HepG2 (cell line): Measurements from ENCODE around the gene THOC6. TPM values are rescaled to one million over a fixed set of nuclear protein-coding genes. Genes with fewer than 3 reads are reported as not detected.

Experiments used
- ARID2 ChIP-seq: sonication (generic); formaldehyde crosslinking; IDR thresholded peaks from 2 replicates; pipeline ENCODE4 v1.8.1; 2022; ENCODE audit warnings: mild to moderate bottlenecking, missing genetic modification reagents, borderline replicate concordance
- ARNTL ChIP-seq: sonication (generic); formaldehyde crosslinking; IDR thresholded peaks from 2 replicates; pipeline ENCODE4 v1.4.0; 2020; ENCODE audit warnings: mild to moderate bottlenecking, missing genetic modification reagents
- BORCS8-MEF2B ChIP-seq: sonication (generic); formaldehyde crosslinking; IDR thresholded peaks from 2 replicates; pipeline ENCODE4 v1.8.0; 2022; ENCODE audit warnings: mild to moderate bottlenecking, missing genetic modification reagents
- HOXA3 ChIP-seq: sonication (generic); formaldehyde crosslinking; IDR thresholded peaks from 2 replicates; pipeline ENCODE4 v1.5.0; 2020; ENCODE audit warnings: missing genetic modification reagents
- IRX3 ChIP-seq: sonication (generic); formaldehyde crosslinking; IDR thresholded peaks from 2 replicates; pipeline ENCODE4 v1.8.1; 2023; ENCODE audit warnings: mild to moderate bottlenecking, low read depth, missing genetic modification reagents, borderline replicate concordance
- KDM2A ChIP-seq: sonication (generic); formaldehyde crosslinking; IDR thresholded peaks from 2 replicates; pipeline ENCODE4 v1.4.0; 2020; ENCODE audit warnings: low read depth, missing genetic modification reagents, borderline replicate concordance
- KDM5A ChIP-seq: fragments of 200-600 bp; sonication (generic); IDR thresholded peaks from 2 replicates; pipeline ENCODE4 v1.7.0; 2018; ENCODE audit warnings: antibody characterized with exemption, mild to moderate bottlenecking, low read length, borderline replicate concordance
- POLR2A ChIP-seq, 2 experiments: IDR thresholded peaks; 2 replicates each; pipeline ENCODE4 v1.6.1; 2011; ENCODE audit warnings: low read depth in 2 of 2, low read length in 2 of 2, mild to moderate bottlenecking in 1 of 2, moderate library complexity in 1 of 2; ENCODE audit not compliant: insufficient read depth in 1 of 2
- SOX13 ChIP-seq, 3 experiments: fragments of 450-650 bp in 1 of 3; sonication (generic) in 1 of 3; formaldehyde crosslinking in 1 of 3; IDR thresholded peaks in 2 of 3; conservative IDR thresholded peaks in 1 of 3; 2 replicates each; pipeline versions ENCODE4 v1.5.0 to v1.6.1; 2016 to 2020; ENCODE audit warnings: antibody characterized with exemption in 1 of 3, mild to moderate bottlenecking in 1 of 3, missing compliant biosample characterization in 1 of 3, missing genetic modification reagents in 1 of 3, moderate library complexity in 1 of 3
- ZFX ChIP-seq: sonication (generic); formaldehyde crosslinking; IDR thresholded peaks from 2 replicates; pipeline ENCODE4 v1.4.0; 2020; ENCODE audit warnings: mild to moderate bottlenecking, low read depth, missing genetic modification reagents, moderate library complexity
- ZFY ChIP-seq: sonication (generic); formaldehyde crosslinking; IDR thresholded peaks from 2 replicates; pipeline ENCODE4 v1.4.0; 2020; ENCODE audit warnings: missing genetic modification reagents
- ZMYM2 ChIP-seq: sonication (generic); formaldehyde crosslinking; IDR thresholded peaks from 2 replicates; pipeline ENCODE4 v1.8.0; 2022; ENCODE audit warnings: mild to moderate bottlenecking, missing genetic modification reagents
- ZNF264 ChIP-seq: sonication (generic); formaldehyde crosslinking; IDR thresholded peaks from 2 replicates; pipeline ENCODE4 v1.4.0; 2020; ENCODE audit warnings: missing genetic modification reagents
- polyA plus RNA-seq, 8 experiments: library from polyadenylated mRNA; depleted of rRNA in 3 of 8; stranded (reverse) in 7 of 8; unstranded in 1 of 8; fragments of >200 nt; fragmentation: Illumina TruSeq in 4 of 8; extraction: Trizol in 4 of 8; gene quantifications; 2 replicates each; pipeline versions ENCODE4 v1.2.1 to v1.2.3, GENCODE V29; 2011 to 2016; ENCODE audit warnings: low read depth in 4 of 8, missing spikeins in 1 of 8, mixed read lengths in 1 of 8; ENCODE audit not compliant: insufficient read depth in 1 of 8
- total RNA-seq, 5 experiments: library from RNA; depleted of rRNA; stranded (reverse); fragments of >200 nt; fragmentation: Illumina TruSeq; extraction: Trizol; gene quantifications; 2 replicates each; pipeline ENCODE4 v1.2.3, GENCODE V29; 2016; ENCODE audit warnings: low read depth in 1 of 5
- TF ChIP-seq, protein P1 (sequence below): sonication (generic); formaldehyde crosslinking; IDR thresholded peaks from 2 replicates; pipeline ENCODE4 v1.4.0; 2020; ENCODE audit warnings: mild to moderate bottlenecking, missing genetic modification reagents
- TF ChIP-seq, protein P2 (sequence below): sonication (generic); formaldehyde crosslinking; IDR thresholded peaks from 2 replicates; pipeline ENCODE4 v1.4.0; 2020; ENCODE audit warnings: mild to moderate bottlenecking, missing genetic modification reagents
- TF ChIP-seq, protein P3 (sequence below): sonication (generic); formaldehyde crosslinking; IDR thresholded peaks from 2 replicates; pipeline ENCODE4 v1.5.0; 2020; ENCODE audit warnings: mild to moderate bottlenecking, missing genetic modification reagents
- TF ChIP-seq, protein P4 (sequence below): IDR thresholded peaks from 2 replicates; pipeline ENCODE4 v1.4.0; 2020; ENCODE audit warnings: mild to moderate bottlenecking, missing genetic modification reagents

Gene THOC6
- total and polyA plus RNA-seq, 2 of the 13 experiments (the other 11 are each of a cell fraction or from before 2014, with no cell fraction given): 32.1 to 37.0 TPM

DNA sequence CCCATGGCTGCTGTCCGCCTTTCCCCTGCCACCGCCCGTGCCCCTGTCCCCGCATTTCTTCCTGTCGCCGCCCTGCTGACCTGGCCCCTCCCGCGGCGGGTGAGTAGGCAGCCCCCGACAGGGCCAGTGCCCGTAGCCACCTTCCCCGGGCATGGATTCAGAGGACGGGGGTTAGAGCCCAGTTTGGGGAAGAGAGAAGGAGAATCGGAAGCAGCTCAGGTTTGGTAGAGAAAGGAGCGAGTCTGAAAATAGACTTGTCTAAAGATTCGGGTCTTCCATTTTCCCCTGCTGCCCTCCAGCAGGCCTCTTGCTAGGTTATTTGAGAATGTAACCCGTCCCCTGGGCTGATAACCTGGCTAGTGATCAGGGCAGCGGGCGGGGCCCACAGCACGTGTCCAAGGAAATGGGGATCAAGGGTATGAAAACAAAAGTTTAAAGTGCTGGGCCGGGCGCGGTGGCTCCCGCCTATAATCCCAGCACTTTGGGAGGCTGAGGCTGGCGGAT lies 19.0 kb upstream of the THOC6 start (continued):
- TF ChIP-seq, protein P1, sequence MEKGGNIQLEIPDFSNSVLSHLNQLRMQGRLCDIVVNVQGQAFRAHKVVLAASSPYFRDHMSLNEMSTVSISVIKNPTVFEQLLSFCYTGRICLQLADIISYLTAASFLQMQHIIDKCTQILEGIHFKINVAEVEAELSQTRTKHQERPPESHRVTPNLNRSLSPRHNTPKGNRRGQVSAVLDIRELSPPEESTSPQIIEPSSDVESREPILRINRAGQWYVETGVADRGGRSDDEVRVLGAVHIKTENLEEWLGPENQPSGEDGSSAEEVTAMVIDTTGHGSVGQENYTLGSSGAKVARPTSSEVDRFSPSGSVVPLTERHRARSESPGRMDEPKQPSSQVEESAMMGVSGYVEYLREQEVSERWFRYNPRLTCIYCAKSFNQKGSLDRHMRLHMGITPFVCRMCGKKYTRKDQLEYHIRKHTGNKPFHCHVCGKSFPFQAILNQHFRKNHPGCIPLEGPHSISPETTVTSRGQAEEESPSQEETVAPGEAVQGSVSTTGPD (CRISPR knock-in tag): no peak
- TF ChIP-seq, protein P2, sequence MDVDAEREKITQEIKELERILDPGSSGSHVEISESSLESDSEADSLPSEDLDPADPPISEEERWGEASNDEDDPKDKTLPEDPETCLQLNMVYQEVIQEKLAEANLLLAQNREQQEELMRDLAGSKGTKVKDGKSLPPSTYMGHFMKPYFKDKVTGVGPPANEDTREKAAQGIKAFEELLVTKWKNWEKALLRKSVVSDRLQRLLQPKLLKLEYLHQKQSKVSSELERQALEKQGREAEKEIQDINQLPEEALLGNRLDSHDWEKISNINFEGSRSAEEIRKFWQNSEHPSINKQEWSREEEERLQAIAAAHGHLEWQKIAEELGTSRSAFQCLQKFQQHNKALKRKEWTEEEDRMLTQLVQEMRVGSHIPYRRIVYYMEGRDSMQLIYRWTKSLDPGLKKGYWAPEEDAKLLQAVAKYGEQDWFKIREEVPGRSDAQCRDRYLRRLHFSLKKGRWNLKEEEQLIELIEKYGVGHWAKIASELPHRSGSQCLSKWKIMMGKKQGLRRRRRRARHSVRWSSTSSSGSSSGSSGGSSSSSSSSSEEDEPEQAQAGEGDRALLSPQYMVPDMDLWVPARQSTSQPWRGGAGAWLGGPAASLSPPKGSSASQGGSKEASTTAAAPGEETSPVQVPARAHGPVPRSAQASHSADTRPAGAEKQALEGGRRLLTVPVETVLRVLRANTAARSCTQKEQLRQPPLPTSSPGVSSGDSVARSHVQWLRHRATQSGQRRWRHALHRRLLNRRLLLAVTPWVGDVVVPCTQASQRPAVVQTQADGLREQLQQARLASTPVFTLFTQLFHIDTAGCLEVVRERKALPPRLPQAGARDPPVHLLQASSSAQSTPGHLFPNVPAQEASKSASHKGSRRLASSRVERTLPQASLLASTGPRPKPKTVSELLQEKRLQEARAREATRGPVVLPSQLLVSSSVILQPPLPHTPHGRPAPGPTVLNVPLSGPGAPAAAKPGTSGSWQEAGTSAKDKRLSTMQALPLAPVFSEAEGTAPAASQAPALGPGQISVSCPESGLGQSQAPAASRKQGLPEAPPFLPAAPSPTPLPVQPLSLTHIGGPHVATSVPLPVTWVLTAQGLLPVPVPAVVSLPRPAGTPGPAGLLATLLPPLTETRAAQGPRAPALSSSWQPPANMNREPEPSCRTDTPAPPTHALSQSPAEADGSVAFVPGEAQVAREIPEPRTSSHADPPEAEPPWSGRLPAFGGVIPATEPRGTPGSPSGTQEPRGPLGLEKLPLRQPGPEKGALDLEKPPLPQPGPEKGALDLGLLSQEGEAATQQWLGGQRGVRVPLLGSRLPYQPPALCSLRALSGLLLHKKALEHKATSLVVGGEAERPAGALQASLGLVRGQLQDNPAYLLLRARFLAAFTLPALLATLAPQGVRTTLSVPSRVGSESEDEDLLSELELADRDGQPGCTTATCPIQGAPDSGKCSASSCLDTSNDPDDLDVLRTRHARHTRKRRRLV (CRISPR knock-in tag): no peak
- no peak for TF ChIP-seq IRX3 (CRISPR knock-in tag)
- peak; percentile 47; the same call in 1 of the 2 replicates for TF ChIP-seq ZFX (CRISPR knock-in tag)
- peak; percentile 46; the same call in 1 of the 2 replicates for TF ChIP-seq ZFY (CRISPR knock-in tag)
- TF ChIP-seq, protein P3, sequence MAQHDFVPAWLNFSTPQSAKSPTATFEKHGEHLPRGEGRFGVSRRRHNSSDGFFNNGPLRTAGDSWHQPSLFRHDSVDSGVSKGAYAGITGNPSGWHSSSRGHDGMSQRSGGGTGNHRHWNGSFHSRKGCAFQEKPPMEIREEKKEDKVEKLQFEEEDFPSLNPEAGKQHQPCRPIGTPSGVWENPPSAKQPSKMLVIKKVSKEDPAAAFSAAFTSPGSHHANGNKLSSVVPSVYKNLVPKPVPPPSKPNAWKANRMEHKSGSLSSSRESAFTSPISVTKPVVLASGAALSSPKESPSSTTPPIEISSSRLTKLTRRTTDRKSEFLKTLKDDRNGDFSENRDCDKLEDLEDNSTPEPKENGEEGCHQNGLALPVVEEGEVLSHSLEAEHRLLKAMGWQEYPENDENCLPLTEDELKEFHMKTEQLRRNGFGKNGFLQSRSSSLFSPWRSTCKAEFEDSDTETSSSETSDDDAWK: no peak
- 0 out of 4 replicates have a peak, but pooled peaks of 1 of the 2 experiments have one; percentile 25 for TF ChIP-seq POLR2A (IDR thresholded peaks at IDR 0.05; ENCODE audit: insufficient read depth in 1 of 2, low read depth in 2 of 2, low read length in 2 of 2)
- 0 out of 2 replicates have a peak, but pooled peaks have one; percentile 3 for TF ChIP-seq ZMYM2 (CRISPR knock-in tag)
- TF ChIP-seq SOX13 (IDR thresholded peaks at IDR 0.05): no peak
- TF ChIP-seq SOX13 (CRISPR knock-in tag; conservative IDR thresholded peaks at IDR 0.05 in 1 of 2, IDR thresholded peaks at IDR 0.05 in 1 of 2): peak in 1 of 2 experiments; percentile 33; a peak in 1 of 4 replicates
- 0 out of 2 replicates have a peak, but pooled peaks have one; percentile 33 for TF ChIP-seq HOXA3 (CRISPR knock-in tag)
- peak; percentile 33; the same call in 1 of the 2 replicates for TF ChIP-seq KDM2A (CRISPR knock-in tag)
- TF ChIP-seq ARNTL: peak; percentile 79
- TF ChIP-seq, protein P4, sequence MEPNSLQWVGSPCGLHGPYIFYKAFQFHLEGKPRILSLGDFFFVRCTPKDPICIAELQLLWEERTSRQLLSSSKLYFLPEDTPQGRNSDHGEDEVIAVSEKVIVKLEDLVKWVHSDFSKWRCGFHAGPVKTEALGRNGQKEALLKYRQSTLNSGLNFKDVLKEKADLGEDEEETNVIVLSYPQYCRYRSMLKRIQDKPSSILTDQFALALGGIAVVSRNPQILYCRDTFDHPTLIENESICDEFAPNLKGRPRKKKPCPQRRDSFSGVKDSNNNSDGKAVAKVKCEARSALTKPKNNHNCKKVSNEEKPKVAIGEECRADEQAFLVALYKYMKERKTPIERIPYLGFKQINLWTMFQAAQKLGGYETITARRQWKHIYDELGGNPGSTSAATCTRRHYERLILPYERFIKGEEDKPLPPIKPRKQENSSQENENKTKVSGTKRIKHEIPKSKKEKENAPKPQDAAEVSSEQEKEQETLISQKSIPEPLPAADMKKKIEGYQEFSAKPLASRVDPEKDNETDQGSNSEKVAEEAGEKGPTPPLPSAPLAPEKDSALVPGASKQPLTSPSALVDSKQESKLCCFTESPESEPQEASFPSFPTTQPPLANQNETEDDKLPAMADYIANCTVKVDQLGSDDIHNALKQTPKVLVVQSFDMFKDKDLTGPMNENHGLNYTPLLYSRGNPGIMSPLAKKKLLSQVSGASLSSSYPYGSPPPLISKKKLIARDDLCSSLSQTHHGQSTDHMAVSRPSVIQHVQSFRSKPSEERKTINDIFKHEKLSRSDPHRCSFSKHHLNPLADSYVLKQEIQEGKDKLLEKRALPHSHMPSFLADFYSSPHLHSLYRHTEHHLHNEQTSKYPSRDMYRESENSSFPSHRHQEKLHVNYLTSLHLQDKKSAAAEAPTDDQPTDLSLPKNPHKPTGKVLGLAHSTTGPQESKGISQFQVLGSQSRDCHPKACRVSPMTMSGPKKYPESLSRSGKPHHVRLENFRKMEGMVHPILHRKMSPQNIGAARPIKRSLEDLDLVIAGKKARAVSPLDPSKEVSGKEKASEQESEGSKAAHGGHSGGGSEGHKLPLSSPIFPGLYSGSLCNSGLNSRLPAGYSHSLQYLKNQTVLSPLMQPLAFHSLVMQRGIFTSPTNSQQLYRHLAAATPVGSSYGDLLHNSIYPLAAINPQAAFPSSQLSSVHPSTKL (CRISPR knock-in tag): 0 out of 2 replicates have a peak, but pooled peaks have one; percentile 28
- TF ChIP-seq BORCS8-MEF2B (CRISPR knock-in tag): peak; percentile 35; the same call in 1 of the 2 replicates
- TF ChIP-seq ZNF264: no peak
- no peak for TF ChIP-seq KDM5A
- TF ChIP-seq ARID2 (CRISPR knock-in tag): no peak
